Liver (tissue), 9 donors: ENCODE measurements around the gene CRLF1. TPM values are rescaled to one million over a fixed set of nuclear protein-coding genes. Genes with fewer than 3 reads are reported as not detected.

Source experiments
- DNase-seq: peaks from one replicate; pipeline ENCODE4 v3.0.0-alpha.2; 2017; ENCODE audit warnings: low spot score
- H3K27ac ChIP-seq, 2 donors: one replicate each; pipeline ENCODE4 v1.7.0; 2013; ENCODE audit warnings: inconsistent platforms in 2 of 2, low read length in 2 of 2, control low read depth in 1 of 2, low read depth in 1 of 2, mild to moderate bottlenecking in 1 of 2
- H3K27me3 ChIP-seq, 4 donors: one replicate each; pipeline versions ENCODE4 v1.6.1 to v1.7.0; 2013; ENCODE audit warnings: low read length in 3 of 4, inconsistent platforms in 1 of 4, mild to moderate bottlenecking in 1 of 4, moderate library complexity in 1 of 4; ENCODE audit not compliant: control insufficient read depth in 4 of 4, insufficient read depth in 4 of 4
- H3K36me3 ChIP-seq, 4 donors: one replicate each; pipeline versions ENCODE4 v1.6.1 to v1.7.0; 2013; ENCODE audit warnings: low read length in 3 of 4, mild to moderate bottlenecking in 3 of 4, low read depth in 1 of 4, moderate library complexity in 1 of 4; ENCODE audit not compliant: control insufficient read depth in 4 of 4, insufficient read depth in 3 of 4
- H3K4me1 ChIP-seq, 4 donors: one replicate each; pipeline versions ENCODE4 v1.6.1 to v1.7.0; 2013; ENCODE audit warnings: low read length in 3 of 4, mild to moderate bottlenecking in 3 of 4, moderate library complexity in 1 of 4; ENCODE audit not compliant: control insufficient read depth in 4 of 4, insufficient read depth in 4 of 4
- H3K4me3 ChIP-seq, 3 donors: one replicate each; pipeline versions ENCODE4 v1.6.1 to v1.7.0; 2013; ENCODE audit warnings: low read length in 3 of 3, control low read depth in 1 of 3, low read depth in 1 of 3, mild to moderate bottlenecking in 1 of 3
- H3K9ac ChIP-seq, 2 donors: one replicate each; pipeline ENCODE4 v1.7.0; 2013; ENCODE audit warnings: low read length in 2 of 2, mild to moderate bottlenecking in 2 of 2, moderate library complexity in 2 of 2, control low read depth in 1 of 2, low read depth in 1 of 2
- H3K9me3 ChIP-seq, 4 donors: one replicate each; pipeline versions ENCODE4 v1.6.1 to v1.7.0; 2013; ENCODE audit warnings: low read length in 3 of 4; ENCODE audit not compliant: control insufficient read depth in 4 of 4
- ATF3 ChIP-seq: IDR thresholded peaks from 2 replicates; pipeline ENCODE4 v1.6.1; 2016; ENCODE audit warnings: antibody characterized with exemption
- FOXA2 ChIP-seq: IDR thresholded peaks from 2 replicates; pipeline ENCODE4 v1.6.1; 2016; ENCODE audit warnings: antibody characterized with exemption
- HNF4A ChIP-seq, 2 donors: conservative IDR thresholded peaks; 2 replicates each; pipeline ENCODE4 v1.6.1; 2016; ENCODE audit warnings: antibody characterized with exemption in 2 of 2, mild to moderate bottlenecking in 2 of 2
- JUND ChIP-seq, 2 donors: IDR thresholded peaks; 2 replicates each; pipeline ENCODE4 v1.6.1; 2016; ENCODE audit warnings: antibody characterized with exemption in 2 of 2
- MAX ChIP-seq: IDR thresholded peaks from 2 replicates; pipeline ENCODE4 v1.6.1; 2016; ENCODE audit warnings: antibody characterized with exemption
- NR2F2 ChIP-seq: IDR thresholded peaks from 2 replicates; pipeline ENCODE4 v1.6.1; 2016; ENCODE audit warnings: antibody characterized with exemption
- RAD21 ChIP-seq, 2 donors: IDR thresholded peaks; 2 replicates each; pipeline ENCODE4 v1.6.1; 2016; ENCODE audit warnings: antibody characterized with exemption in 2 of 2, mild to moderate bottlenecking in 2 of 2
- REST ChIP-seq: IDR thresholded peaks from 2 replicates; pipeline ENCODE4 v1.6.1; 2016; ENCODE audit warnings: antibody characterized with exemption, mild to moderate bottlenecking
- RXRA ChIP-seq, 2 donors: IDR thresholded peaks; 2 replicates each; pipeline ENCODE4 v1.6.1; 2017 to 2018; ENCODE audit warnings: antibody characterized with exemption in 2 of 2, mild to moderate bottlenecking in 1 of 2
- TAF1 ChIP-seq: conservative IDR thresholded peaks from 2 replicates; pipeline ENCODE4 v1.6.1; 2016; ENCODE audit warnings: antibody characterized with exemption, mild to moderate bottlenecking
- YY1 ChIP-seq: IDR thresholded peaks from 2 replicates; pipeline ENCODE4 v1.6.1; 2016; ENCODE audit warnings: antibody characterized with exemption, mild to moderate bottlenecking
- ZBTB33 ChIP-seq: IDR thresholded peaks from 2 replicates; pipeline ENCODE4 v1.6.1; 2016; ENCODE audit warnings: antibody characterized with exemption
- WGBS: extraction: QIAGEN DNeasy Blood & Tissue Kit; methylation state at CpG from one replicate; pipeline ENCODE4 v1.1.7; 2013; 5-methylcytosine and 5-hydroxymethylcytosine counted together
- polyA plus RNA-seq, 2 donors: library from polyadenylated mRNA; stranded (reverse) in 1 of 2; unstranded in 1 of 2; fragments of 200-250 nt in 1 of 2; fragments of >200 nt in 1 of 2; fragmentation: Nextera tagmentation in 1 of 2; extraction: Ambion mirVana in 1 of 2; gene quantifications; one replicate each; pipeline versions ENCODE4 v1.2.1 to v1.2.3, GENCODE V29; 2013 to 2015
- total RNA-seq, 2 donors: library from RNA; depleted of rRNA; stranded (reverse); fragments of >200 nt; gene quantifications; one replicate each; pipeline ENCODE4 v1.2.3, GENCODE V29; 2014
- TF ChIP-seq, protein P1 (sequence below): fragments of 150-350 bp; IDR thresholded peaks from 2 replicates; pipeline ENCODE4 v1.5.1; 2017; ENCODE audit warnings: improper control_type of control experiment, low read depth, low read length; ENCODE audit not compliant: missing input control
- donor health status: healthy.
- donor health status: healthy.
- donor health status: healthy.
- donor health status: healthy.
- donor health status: healthy.

The CRLF1 gene
- total and polyA plus RNA-seq, 4 donors: 0.49 to 1.9 (median 1.6) TPM; not detected in 1

- Histone ChIP-seq H3K27ac (no peak overlapping the region), H3K4me1 (peaks cover 0 to 8% (median 4%) of the 10 kb centered on the region in 4 donors), H3K9ac (no peak overlapping the region), H3K27me3 (no peaks in the 10 kb centered on the region), H3K9me3 (no peaks in the 10 kb centered on the region), H3K4me3 (no peak overlapping the region), H3K36me3 (peaks cover 9 to 53% (median 21%) of the 10 kb centered on the region in 4 donors)
- TF ChIP-seq RAD21 (IDR thresholded peaks at IDR 0.05) (no peak), REST (no peak), FOXA2 (no peak), ATF3 (no peak), JUND (IDR thresholded peaks at IDR 0.05) (no peak), HNF4A (conservative IDR thresholded peaks at IDR 0.05) (no peak), YY1 (no peak), RXRA (IDR thresholded peaks at IDR 0.05) (no peak), ZBTB33 (no peak), MAX (no peak)
- TF ChIP-seq, protein P1, sequence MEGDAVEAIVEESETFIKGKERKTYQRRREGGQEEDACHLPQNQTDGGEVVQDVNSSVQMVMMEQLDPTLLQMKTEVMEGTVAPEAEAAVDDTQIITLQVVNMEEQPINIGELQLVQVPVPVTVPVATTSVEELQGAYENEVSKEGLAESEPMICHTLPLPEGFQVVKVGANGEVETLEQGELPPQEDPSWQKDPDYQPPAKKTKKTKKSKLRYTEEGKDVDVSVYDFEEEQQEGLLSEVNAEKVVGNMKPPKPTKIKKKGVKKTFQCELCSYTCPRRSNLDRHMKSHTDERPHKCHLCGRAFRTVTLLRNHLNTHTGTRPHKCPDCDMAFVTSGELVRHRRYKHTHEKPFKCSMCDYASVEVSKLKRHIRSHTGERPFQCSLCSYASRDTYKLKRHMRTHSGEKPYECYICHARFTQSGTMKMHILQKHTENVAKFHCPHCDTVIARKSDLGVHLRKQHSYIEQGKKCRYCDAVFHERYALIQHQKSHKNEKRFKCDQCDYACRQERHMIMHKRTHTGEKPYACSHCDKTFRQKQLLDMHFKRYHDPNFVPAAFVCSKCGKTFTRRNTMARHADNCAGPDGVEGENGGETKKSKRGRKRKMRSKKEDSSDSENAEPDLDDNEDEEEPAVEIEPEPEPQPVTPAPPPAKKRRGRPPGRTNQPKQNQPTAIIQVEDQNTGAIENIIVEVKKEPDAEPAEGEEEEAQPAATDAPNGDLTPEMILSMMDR: no peak
- no peak for DNase-seq
- WGBS: 96% methylated on average over 8 of the region's 8 CpGs
These were observed 39.6 kb downstream of the CRLF1 start for GRCh38 chr19:18566953-18567352.

DNA sequence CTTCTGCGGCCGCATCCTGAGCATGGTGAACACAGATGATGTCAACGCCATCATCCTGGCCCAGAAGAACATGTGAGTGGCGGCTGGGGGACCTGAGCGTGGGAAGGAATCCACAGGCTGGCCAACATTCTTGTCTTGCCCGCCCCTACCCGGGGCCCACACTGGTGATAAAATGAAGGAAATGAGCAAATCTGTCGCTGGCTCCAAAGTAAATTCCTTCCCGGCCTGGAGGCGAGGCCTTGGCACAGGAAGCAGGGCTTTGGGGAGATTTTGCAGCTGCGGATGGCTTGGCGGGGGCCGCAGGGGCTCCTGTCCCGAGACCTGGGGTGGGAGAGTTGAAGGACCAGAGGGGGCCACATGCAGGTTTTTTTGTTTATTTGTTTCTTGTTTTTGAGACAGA lies 44.5 kb downstream of the CRLF1 start:
- Histone ChIP-seq H3K4me1 (peaks cover 2 to 13% (median 7%) of the 10 kb centered on the region in 4 donors), H3K27ac (peak overlapping the region; percentile 68 to 71), H3K27me3 (no peaks in the 10 kb centered on the region), H3K9me3 (no peaks in the 10 kb centered on the region), H3K4me3 (no peak overlapping the region), H3K36me3 (peaks cover 4 to 30% (median 13%) of the 10 kb centered on the region in 4 donors), H3K9ac (no peak overlapping the region)
- no peak for DNase-seq
- WGBS: 79% methylated on average over 14 of the region's 14 CpGs
- TF ChIP-seq TAF1 (no peak), HNF4A (conservative IDR thresholded peaks at IDR 0.05) (no peak), NR2F2 (peak; percentile 19)
